DOHH2 (cell line): ENCODE measurements around the gene IL18.

Source experiments
- EZH2phosphoT487 ChIP-seq: fragments of 200-600 bp; sonication (generic); IDR thresholded peaks from 2 replicates; pipeline ENCODE4 v1.6.1; 2017; ENCODE audit warnings: borderline replicate concordance, mild to moderate bottlenecking, antibody characterized with exemption, low read length, moderate library complexity, mixed read lengths
- TF ChIP-seq, protein P1 (sequence below): fragments of 200-600 bp; sonication (generic); IDR thresholded peaks from one replicate; pipeline ENCODE4 v1.5.1; 2014; ENCODE audit warnings: antibody characterized with exemption, mild to moderate bottlenecking, low read depth, low read length; ENCODE audit not compliant: poor library complexity, severe bottlenecking

GRCh38 chr11:112123129-112123528 lies 40.8 kb downstream of the IL18 start:
- TF ChIP-seq, protein P1, sequence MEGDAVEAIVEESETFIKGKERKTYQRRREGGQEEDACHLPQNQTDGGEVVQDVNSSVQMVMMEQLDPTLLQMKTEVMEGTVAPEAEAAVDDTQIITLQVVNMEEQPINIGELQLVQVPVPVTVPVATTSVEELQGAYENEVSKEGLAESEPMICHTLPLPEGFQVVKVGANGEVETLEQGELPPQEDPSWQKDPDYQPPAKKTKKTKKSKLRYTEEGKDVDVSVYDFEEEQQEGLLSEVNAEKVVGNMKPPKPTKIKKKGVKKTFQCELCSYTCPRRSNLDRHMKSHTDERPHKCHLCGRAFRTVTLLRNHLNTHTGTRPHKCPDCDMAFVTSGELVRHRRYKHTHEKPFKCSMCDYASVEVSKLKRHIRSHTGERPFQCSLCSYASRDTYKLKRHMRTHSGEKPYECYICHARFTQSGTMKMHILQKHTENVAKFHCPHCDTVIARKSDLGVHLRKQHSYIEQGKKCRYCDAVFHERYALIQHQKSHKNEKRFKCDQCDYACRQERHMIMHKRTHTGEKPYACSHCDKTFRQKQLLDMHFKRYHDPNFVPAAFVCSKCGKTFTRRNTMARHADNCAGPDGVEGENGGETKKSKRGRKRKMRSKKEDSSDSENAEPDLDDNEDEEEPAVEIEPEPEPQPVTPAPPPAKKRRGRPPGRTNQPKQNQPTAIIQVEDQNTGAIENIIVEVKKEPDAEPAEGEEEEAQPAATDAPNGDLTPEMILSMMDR = no peak
- no peak for TF ChIP-seq EZH2phosphoT487
